HG03354 (cell line): ENCODE data around the gene CRACR2B.

Experiments used
- ATAC-seq: cut with Tn5 transposase; IDR thresholded peaks from one replicate; pipeline ENCODE4 v1.9.1; 2021; ENCODE audit warnings: mild to moderate bottlenecking; ENCODE audit not compliant: unreplicated experiment, poor library complexity, severe bottlenecking

The CRACR2B gene

DNA sequence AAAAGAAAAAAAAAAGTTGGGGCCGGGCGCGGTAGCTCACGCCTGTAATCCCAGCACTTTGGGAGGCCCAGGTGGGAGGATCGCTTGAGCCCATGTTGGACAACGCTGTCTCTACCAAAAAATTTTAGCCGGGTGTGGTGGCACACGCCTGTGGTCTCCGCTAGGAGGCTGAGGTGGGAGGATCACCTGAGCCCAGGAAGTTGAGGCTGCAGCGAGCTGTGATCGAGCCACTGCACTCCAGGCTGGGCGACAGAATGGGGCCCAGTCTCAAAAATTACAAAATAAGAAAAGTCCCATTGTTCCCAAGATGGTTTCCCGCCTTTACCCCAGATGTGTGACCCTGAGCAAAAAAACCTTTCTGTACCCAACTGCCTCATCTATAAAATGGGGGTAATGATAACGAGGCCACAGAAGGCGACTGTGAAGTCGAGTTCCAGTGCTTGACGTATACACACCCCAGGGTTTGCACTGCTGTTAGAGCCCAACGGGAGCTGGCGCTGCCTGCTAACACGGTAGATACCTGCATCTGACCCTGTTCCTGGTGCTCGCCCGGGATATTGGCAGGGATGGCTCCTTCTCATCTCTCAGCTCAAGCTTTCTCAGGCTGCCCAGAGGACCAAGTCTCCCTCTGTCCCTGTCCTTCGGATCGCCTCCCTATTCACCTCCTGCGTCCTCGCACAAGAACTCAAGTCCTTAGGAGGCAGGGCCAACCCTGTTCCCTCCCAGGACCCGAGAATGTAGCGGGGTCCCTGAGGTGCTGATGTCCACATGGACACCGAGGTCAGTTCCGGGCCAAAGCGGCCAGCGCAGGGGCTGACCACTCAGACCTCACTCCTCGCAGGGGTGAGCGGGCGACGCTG, 19.1 kb upstream of the CRACR2B start:
- peak; percentile 1 for ATAC-seq

DNA sequence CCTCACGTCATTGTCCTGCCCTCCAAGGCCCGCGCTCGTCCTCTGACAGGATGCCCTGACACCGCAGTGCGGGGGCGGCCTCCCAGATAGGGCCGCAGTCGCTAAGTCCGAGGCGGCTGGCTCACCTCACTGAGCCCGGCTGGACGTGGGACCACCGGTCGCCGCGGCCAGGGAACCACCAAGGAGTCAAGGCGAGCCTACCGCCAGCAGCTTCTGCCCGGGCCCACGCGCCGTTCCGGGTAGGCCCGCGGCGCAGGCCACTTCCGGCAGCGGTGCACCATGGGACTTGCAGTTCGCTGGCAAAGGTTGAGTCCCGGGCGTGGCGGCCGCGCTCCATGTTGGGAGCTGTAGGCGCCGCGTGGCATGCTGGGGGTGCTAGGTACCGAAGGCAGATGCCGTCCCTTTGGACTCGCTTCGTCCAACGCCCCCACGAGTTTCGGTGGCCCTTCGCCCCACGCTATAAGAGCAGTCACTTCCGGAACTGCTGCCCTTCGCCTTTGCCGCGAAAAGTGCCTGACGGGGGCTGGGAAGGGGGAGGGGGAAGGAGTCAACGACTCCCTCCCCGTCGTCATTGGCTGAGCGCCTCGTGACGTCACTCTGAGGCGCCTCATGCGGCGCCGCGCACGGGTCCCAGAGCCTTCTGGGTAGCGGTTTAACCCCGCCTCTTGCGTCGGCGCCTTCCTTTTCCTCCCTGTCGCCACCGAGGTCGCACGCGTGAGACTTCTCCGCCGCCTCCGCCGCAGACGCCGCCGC, 18.3 kb upstream of the CRACR2B start, which contains the start of gene RPLP2:
Gene RPLP2, plus strand, starts transcription at position 681 of the 753 bp plus-strand sequence. CDS start 268 bp downstream, outside the sequence.
- ATAC-seq = peak; percentile 77

DNA sequence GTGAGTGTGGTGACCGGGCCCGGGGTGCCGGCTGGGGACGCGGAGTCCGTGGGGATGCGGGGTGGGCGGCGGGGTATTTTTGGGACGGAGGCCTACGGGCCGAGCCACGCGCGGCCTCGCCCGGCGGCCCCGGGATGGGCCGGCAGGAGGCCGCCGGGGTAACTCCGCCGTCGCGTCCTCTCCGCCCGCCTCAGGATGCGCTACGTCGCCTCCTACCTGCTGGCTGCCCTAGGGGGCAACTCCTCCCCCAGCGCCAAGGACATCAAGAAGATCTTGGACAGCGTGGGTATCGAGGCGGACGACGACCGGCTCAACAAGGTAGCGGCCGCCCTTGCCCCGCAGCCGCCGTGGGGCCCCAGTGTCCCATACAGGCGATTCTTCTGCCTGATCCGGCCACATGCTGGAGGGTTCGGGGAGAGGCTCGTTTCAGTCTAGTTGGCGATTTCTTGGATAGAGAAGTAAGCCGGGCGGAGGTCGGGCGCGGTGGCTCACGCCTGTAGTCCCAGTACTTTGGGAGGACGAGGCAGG, 17.6 kb upstream of the CRACR2B start:
- ATAC-seq = peak; percentile 20

DNA sequence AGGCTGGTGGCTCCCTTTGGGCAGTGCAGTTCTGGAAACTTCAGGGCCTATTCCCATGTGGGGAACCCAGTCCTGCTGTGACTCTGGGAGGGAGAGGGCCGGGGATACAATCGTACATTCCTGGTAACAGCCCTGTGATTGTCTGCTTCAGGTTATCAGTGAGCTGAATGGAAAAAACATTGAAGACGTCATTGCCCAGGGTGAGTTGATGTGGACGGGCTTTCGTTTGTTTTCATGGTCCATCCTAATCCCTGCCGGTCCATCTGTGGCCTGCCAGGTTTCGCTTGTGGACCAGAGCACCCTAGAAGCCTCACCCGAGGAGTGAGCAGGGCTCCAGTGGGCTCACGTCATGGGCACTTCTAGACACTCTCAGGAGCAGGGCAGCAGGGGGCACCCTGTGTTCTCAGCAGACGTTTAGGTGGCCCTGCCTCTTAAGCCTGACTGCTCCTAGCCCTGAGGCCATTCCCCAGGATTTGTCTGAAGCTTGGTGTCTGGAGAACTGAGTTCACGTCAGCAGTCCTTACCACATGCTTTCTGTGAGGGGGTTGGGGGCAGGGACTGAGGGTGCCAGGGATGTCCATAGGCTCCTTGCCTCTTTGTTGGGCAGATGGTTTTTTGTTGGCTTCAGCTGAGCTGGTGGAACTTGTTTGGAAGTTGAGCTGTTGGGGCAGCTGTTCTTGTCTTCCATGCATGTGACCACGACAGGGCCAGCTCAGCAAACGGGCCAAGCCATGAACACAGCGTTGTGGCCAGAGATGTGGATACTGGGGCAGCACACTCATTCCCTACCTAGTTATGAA, 16.1 kb upstream of the CRACR2B start:
- no peak for ATAC-seq

DNA sequence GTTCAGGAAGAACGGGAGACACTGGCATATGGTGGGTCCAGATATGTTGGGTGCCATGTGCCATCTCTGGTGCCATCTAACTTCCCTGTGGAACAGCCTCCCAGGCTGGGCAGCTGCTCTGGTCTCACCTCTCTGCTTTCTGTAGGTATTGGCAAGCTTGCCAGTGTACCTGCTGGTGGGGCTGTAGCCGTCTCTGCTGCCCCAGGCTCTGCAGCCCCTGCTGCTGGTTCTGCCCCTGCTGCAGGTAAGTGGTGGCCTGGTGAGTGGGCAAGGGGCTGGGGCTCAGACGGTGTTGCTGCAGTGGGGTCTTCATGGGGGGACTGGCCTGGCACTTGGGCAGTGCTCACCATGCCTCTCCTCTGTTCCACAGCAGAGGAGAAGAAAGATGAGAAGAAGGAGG, 15.3 kb upstream of the CRACR2B start:
- no peak for ATAC-seq

DNA sequence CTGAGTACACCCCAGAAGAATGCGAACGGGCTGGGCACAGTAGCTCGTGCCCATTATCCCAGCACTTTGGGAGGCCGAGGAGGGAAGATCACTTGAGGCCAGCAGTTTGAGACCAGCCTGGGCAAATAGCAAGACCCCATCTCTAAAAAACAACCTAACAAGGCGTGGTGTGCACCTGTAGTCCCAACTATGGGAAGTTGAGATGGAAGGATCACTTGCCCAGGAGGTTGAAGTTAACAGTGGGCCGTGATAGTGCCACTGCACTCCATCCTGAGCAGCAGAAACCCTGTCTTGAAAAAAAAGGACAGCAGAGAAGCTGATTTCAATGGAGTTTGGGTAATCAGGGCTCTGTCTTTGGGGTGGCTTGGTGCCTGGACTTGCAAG, 14.7 kb upstream of the CRACR2B start:
- ATAC-seq = no peak

DNA sequence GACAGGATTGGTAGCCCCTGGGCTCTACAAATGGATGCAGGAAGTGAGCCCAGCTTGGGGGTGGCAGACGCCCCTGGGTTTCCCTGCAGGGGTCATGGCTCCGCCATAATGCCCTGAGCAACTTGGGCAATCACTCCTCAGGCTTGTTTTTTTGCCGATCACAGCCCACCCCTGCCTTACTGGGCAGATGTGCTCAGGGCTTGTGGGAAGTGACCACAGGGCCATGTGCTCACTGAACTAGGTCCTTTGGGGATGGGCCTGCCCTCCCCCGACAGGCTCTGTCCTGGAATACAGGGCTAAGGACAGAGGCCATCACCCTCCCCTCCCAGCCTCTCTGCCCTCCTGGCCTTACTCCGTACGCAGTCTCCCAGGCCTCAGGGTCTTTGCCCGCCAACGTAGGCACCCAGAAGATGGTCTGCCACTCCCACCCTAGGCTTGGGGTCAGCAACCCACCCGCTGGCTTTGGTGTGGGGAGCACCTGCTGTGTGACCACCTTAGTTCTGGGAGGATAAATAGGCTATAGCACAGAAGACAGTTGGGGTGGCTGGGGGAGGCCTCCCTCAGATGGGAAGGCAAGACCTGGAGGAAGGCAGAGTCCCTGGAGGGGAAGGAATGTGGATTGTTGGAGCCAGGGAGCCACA, 14.1 kb upstream of the CRACR2B start:
- ATAC-seq = no peak

DNA sequence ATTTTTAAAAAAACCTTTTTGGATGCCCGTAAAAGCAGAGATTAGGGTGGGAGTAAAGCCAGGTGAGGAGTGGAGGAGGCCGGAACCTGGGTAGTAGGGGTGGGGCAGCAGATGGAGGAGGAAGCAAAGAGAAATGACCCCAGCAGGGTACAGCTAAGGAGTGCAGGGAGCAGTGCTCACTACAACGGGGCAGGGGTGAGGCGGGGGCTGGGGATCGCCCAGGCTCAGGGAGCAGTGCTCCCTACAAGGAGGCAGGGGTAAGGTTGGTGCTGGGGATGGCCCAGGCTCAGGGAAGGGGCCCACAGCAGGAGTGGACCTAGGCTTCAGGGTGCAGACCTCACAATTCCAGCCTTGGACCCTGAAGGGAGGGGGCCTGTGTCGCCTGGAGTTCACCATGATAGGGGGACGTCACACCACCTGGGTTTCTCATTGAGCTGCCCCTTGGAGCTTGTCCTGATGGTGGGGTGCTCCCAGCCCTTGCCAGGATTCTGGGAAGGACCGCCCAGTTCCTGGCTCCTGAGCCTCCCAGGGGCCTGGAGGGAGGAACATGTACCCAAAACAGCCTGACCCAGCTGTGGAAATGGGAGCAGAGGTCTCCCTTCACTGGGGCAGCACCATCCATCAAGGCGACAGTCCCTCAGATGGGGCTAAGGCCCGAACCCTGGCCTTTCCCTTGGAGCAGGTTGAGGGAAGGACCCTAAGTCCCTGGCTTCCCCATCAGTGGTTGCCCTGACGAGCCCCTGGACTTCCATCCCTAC, 11.9 kb upstream of the CRACR2B start:
- ATAC-seq = no peak

DNA sequence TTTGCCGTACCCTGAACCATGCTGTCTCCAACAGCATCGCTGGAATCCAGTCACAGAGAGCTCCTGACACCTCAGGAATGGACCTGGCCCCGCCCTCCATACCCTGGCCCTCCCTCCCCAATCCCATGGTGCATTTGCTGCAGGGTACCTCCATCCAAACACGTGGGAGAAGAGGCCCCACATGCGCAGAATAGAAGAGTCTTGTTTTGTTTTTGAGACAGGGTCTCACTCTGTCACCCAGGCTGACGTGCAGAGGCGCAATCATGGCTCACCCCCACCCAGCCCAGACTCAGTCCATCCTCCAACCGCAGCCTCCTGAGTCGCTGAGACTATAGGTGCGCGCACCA, 11.3 kb upstream of the CRACR2B start:
- ATAC-seq = no peak

DNA sequence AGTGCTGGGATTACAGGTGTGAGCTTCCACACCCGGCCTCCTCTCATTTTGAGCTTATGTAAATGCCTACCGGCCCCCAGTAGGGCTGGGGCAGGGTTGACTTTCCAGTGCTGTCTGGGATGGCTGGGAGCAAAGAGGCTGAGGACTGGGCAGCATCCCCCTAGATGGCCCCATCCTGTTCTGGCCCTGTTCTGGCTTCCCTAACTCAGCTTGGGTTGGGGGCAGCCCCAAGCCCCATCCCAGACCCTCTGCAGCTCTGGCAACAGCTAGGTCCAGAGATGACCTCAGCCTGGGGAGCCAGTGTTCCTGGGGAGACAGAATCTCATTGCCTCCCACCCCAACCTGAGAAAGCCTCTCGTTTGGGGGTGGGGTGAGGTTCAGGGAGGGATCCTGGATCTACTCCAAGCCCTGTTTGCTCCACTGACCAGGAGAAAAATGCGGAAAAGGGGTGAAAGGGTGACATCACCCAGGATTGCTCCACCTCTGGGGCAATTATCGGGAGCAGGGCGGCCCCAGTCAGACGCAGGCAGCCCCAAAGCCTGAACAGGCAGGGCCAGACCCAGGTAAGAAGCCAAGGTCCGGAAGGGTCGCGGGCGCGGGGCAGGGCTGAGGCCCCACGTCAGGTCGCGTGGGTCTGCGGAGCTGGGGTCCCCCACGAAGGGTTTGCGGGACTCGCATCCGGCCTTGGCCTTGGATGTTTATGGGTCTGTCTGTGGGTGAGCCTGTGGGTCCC, 9.2 kb upstream of the CRACR2B start, which contains the start of gene PNPLA2:
Gene PNPLA2, plus strand, starts transcription at position 519 of the 733 bp plus-strand sequence. CDS start 805 bp downstream, outside the sequence.
- ATAC-seq = no peak

DNA sequence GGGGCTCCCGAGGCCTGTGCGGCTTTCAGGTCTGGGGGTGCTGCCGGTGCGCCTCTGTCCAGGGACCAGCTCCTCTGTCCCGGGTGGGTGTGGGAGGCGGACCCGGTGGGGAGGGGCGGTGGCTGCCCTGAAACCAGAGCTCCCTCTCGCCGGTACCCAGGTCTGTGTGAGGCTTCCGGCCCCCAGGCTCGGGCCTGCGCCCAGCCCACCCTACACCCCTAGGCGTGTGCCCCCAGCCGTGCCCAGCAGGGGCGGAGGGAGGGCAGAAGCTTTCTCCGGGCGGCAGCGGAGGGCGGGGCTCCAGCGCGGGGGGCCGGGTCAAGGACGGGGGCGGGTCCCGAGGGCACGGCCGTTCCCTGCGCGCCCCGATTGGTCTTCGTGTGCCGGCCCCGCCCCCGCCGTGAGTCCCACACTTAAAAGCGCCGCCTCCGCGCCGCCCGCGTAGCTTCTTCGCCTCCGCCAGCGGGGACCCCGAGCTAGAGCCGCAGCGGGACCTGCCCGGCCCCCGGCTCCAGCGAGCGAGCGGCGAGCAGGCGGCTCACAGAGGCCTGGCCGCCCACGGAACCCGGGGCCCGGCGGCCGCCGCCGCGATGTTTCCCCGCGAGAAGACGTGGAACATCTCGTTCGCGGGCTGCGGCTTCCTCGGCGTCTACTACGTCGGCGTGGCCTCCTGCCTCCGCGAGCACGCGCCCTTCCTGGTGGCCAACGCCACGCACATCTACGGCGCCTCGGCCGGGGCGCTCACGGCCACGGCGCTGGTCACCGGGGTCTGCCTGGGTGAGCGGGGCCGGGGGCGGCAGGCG, 8.4 kb upstream of the CRACR2B start:
- ATAC-seq = peak; percentile 69

- ATAC-seq = peak; percentile 69
These were observed 7.6 kb upstream of the CRACR2B start for GRCh38 chr11:819943-820649.

GRCh38 chr11:820655-821511, 6.8 kb upstream of the CRACR2B start:
- no peak for ATAC-seq

GRCh38 chr11:821512-822371, 6.0 kb upstream of the CRACR2B start:
- no peak for ATAC-seq
